Measurements from ENCODE around the gene CDKL2. TPM values are rescaled to one million over a fixed set of nuclear protein-coding genes. Genes with fewer than 3 reads are reported as not detected.

Gene CDKL2
- total and polyA plus RNA-seq, 2 of the 8 experiments (the other 6 are each of a cell fraction or from before 2014, with no cell fraction given), result 1.4 to 2.1 TPM

- Histone ChIP-seq H3K27me3 (replicated peaks in 1 of 4; ENCODE audit: control insufficient read depth in 3 of 4, extremely low read depth in 1 of 4, insufficient read depth in 3 of 4, low read length in 3 of 4) (no peaks in the 10 kb centered on the region), H3K4me1 (replicated peaks in 1 of 4; ENCODE audit: control insufficient read depth in 3 of 4, insufficient read depth in 4 of 4, low read length in 3 of 4) (peaks cover 0 to 6% (median 2%) of the 10 kb centered on the region in 4 experiments; a peak in 4 of 7 replicates), H3K79me1 (ENCODE audit: low read depth, low read length) (no peaks in the 10 kb centered on the region), H3K4ac (replicated peaks; ENCODE audit: insufficient read length, low read depth, low read length) (no peak overlapping the region), H3K36me3 (ENCODE audit: control insufficient read depth in 2 of 4, insufficient read depth in 4 of 4, low read length in 3 of 4) (no peaks in the 10 kb centered on the region), H3K9ac (replicated peaks in 1 of 4; ENCODE audit: extremely low read depth in 1 of 4, low read depth in 3 of 4, low read length in 3 of 4) (no peak overlapping the region), H3K14ac (ENCODE audit: insufficient read length) (no peak overlapping the region), H4K20me1 (replicated peaks in 1 of 2; ENCODE audit: control insufficient read depth in 1 of 2, insufficient read depth in 2 of 2, low read length in 2 of 2) (no peaks in the 10 kb centered on the region), H4K5ac (ENCODE audit: insufficient read length, low read depth, low read length) (no peak overlapping the region), H4K91ac (replicated peaks; ENCODE audit: insufficient read length, low read length) (no peak overlapping the region), H2BK5ac (ENCODE audit: low read depth, low read length) (no peak overlapping the region), H3K27ac (ENCODE audit: low read depth, low read length) (no peak overlapping the region), H3K56ac (replicated peaks; ENCODE audit: insufficient read length, low read depth, low read length) (no peak overlapping the region), H3K23ac (ENCODE audit: insufficient read length) (no peak overlapping the region), H3K4me3 (ENCODE audit: extremely low read depth in 1 of 4, insufficient read depth in 2 of 4, low read depth in 3 of 4, low read length in 4 of 4) (no peak overlapping the region), H2AFZ (ENCODE audit: low read length) (no peak overlapping the region), H2BK120ac (replicated peaks; ENCODE audit: low read depth, low read length) (no peak overlapping the region), H3K79me2 (ENCODE audit: control insufficient read depth in 1 of 2, insufficient read depth in 2 of 2, low read length in 2 of 2) (no peaks in the 10 kb centered on the region), H3K4me2 (ENCODE audit: insufficient read depth in 1 of 2, low read depth in 2 of 2, low read length in 2 of 2) (no peak overlapping the region), H2BK12ac (ENCODE audit: low read depth, low read length) (no peak overlapping the region), H2BK15ac (ENCODE audit: low read length) (no peak overlapping the region), H2AK5ac (ENCODE audit: low read depth, low read length) (no peak overlapping the region), H4K8ac (ENCODE audit: extremely low read depth, insufficient read depth, low read length) (no peak overlapping the region), H3K18ac (ENCODE audit: extremely low read depth, low read length) (no peak overlapping the region), H3K9me3 (ENCODE audit: insufficient read depth in 2 of 2, low read depth in 1 of 2, low read length in 1 of 2) (no peaks in the 10 kb centered on the region), H3K23me2 (ENCODE audit: low read depth, low read length) (peaks cover 9% of the 10 kb centered on the region), H2BK20ac (ENCODE audit: low read length) (no peak overlapping the region)
- DNase-seq (ENCODE audit: low read depth in 1 of 2, low spot score in 2 of 2) (no peak), FAIRE-seq (no peak)
- ChIA-PET POLR2A (ENCODE audit: partially characterized antibody) (no interaction called here), CTCF (ENCODE audit: partially characterized antibody) (no interaction called here)
- no peak for TF ChIP-seq ATF2 (IDR thresholded peaks at IDR 0.05; ENCODE audit: low read length)
- TF ChIP-seq, protein P1, sequence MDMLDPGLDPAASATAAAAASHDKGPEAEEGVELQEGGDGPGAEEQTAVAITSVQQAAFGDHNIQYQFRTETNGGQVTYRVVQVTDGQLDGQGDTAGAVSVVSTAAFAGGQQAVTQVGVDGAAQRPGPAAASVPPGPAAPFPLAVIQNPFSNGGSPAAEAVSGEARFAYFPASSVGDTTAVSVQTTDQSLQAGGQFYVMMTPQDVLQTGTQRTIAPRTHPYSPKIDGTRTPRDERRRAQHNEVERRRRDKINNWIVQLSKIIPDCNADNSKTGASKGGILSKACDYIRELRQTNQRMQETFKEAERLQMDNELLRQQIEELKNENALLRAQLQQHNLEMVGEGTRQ (IDR thresholded peaks at IDR 0.05; ENCODE audit: low read length), result no peak
- no peak for TF ChIP-seq ASH2L (IDR thresholded peaks at IDR 0.05; ENCODE audit: low read length)
- TF ChIP-seq NRF1 (IDR thresholded peaks at IDR 0.05; ENCODE audit: low read depth, low read length), result no peak
- TF ChIP-seq KDM1A (IDR thresholded peaks at IDR 0.05; ENCODE audit: borderline replicate concordance, low read length), result no peak
- no peak for TF ChIP-seq ATF3 (IDR thresholded peaks at IDR 0.05; ENCODE audit: insufficient read depth, low read depth, low read length)
- TF ChIP-seq CEBPB (IDR thresholded peaks at IDR 0.05; ENCODE audit: low read depth, low read length), result no peak
- TF ChIP-seq NANOG (IDR thresholded peaks at IDR 0.05; ENCODE audit: insufficient read depth, low read depth, low read length, poor library complexity, severe bottlenecking), result no peak
- TF ChIP-seq CHD1 (IDR thresholded peaks at IDR 0.05; ENCODE audit: low read depth, low read length), result no peak
- 81% methylated on average over 2 of the region's 2 CpGs; no CpG with 5 or more reads in 1 of the 2 experiments for WGBS, 2 experiments (ENCODE audit: extremely low coverage in 1 of 2, insufficient coverage in 1 of 2, insufficient read length in 1 of 2, insufficient replicate concordance in 2 of 2, low coverage in 1 of 2, low lambda C conversion rate in 2 of 2, missing lambda C conversion rate in 1 of 2)
Observed at GRCh38 chr4:75634951-75635350, 4.6 kb upstream of the CDKL2 start.

All from H1 (cell line).